ENCODE data around the gene ADAMTSL1.
"Not testable (repeated sequence)": the region's sequence is repeated elsewhere in the genome, so short reads cannot be mapped to it uniquely, and the experiment has no call there.

Gene ADAMTSL1

GRCh38 chr9:18926513-18926912 lies 452.6 kb downstream of the ADAMTSL1 start:
- no peak for TF ChIP-seq EZH2 (IDR thresholded peaks at IDR 0.05; ENCODE audit: borderline replicate concordance, low read depth, low read length, severe bottlenecking)
- no peak for TF ChIP-seq CTCF (IDR thresholded peaks at IDR 0.05; ENCODE audit: borderline replicate concordance, extremely low read depth, low read length, poor library complexity, severe bottlenecking)
- no peak for DNase-seq
- Histone ChIP-seq H4K20me1 (ENCODE audit: insufficient read depth, low read length) (no peaks in the 10 kb centered on the region), H3K4me3 (ENCODE audit: low read depth in 1 of 2, low read length in 2 of 2) (no peak overlapping the region), H3K4me2 (ENCODE audit: insufficient read depth, low read length) (no peak overlapping the region), H3K36me3 (ENCODE audit: insufficient read depth, low read length) (no peaks in the 10 kb centered on the region), H3K27ac (ENCODE audit: low read length) (no peak overlapping the region), H3K27me3 (ENCODE audit: insufficient read depth, low read length, poor library complexity) (no peaks in the 10 kb centered on the region), H2AFZ (ENCODE audit: low read depth, low read length) (no peak overlapping the region), H3K9ac (ENCODE audit: low read depth, low read length) (no peak overlapping the region), H3K4me1 (ENCODE audit: insufficient read depth, low read length) (no peaks in the 10 kb centered on the region), H3K9me3 (ENCODE audit: insufficient read depth, low read length, severe bottlenecking) (no peaks in the 10 kb centered on the region), H3K79me2 (ENCODE audit: insufficient read depth, low read length) (no peaks in the 10 kb centered on the region)
- ATAC-seq (ENCODE audit: insufficient read depth, low read depth), result no peak

GRCh38 chr9:18928711-18929110 lies 454.8 kb downstream of the ADAMTSL1 start:
- H3K9me3 ChIP-seq (ENCODE audit: insufficient read depth, low read length, severe bottlenecking), result no peaks in the 10 kb centered on the region
- TF ChIP-seq CTCF (IDR thresholded peaks at IDR 0.05; ENCODE audit: borderline replicate concordance, extremely low read depth, low read length, poor library complexity, severe bottlenecking), result no peak
- TF ChIP-seq EZH2 (IDR thresholded peaks at IDR 0.05; ENCODE audit: borderline replicate concordance, low read depth, low read length, severe bottlenecking), result no peak
- H3K4me2 ChIP-seq (ENCODE audit: insufficient read depth, low read length), result no peak overlapping the region
- H2AFZ ChIP-seq (ENCODE audit: low read depth, low read length), result no peak overlapping the region
- H3K79me2 ChIP-seq (ENCODE audit: insufficient read depth, low read length), result no peaks in the 10 kb centered on the region
- H3K4me1 ChIP-seq (ENCODE audit: insufficient read depth, low read length), result no peaks in the 10 kb centered on the region
- H3K4me3 ChIP-seq (ENCODE audit: low read depth in 1 of 2, low read length in 2 of 2), result no peak overlapping the region
- no peak overlapping the region for H3K27ac ChIP-seq (ENCODE audit: low read length)
- DNase-seq (no peak), ATAC-seq (ENCODE audit: insufficient read depth, low read depth) (no peak)
- no peaks in the 10 kb centered on the region for H4K20me1 ChIP-seq (ENCODE audit: insufficient read depth, low read length)
- H3K27me3 ChIP-seq (ENCODE audit: insufficient read depth, low read length, poor library complexity), result no peaks in the 10 kb centered on the region
- H3K36me3 ChIP-seq (ENCODE audit: insufficient read depth, low read length), result no peaks in the 10 kb centered on the region
- H3K9ac ChIP-seq (ENCODE audit: low read depth, low read length), result no peak overlapping the region

- not testable (repeated sequence) for H3K9ac ChIP-seq (ENCODE audit: low read depth, low read length); H4K20me1 ChIP-seq (ENCODE audit: insufficient read depth, low read length); DNase-seq; H3K4me3 ChIP-seq (ENCODE audit: low read depth in 1 of 2, low read length in 2 of 2); H3K27ac ChIP-seq (ENCODE audit: low read length); H3K4me1 ChIP-seq (ENCODE audit: insufficient read depth, low read length); H3K79me2 ChIP-seq (ENCODE audit: insufficient read depth, low read length); H3K36me3 ChIP-seq (ENCODE audit: insufficient read depth, low read length); H3K9me3 ChIP-seq (ENCODE audit: insufficient read depth, low read length, severe bottlenecking); H2AFZ ChIP-seq (ENCODE audit: low read depth, low read length); ATAC-seq (ENCODE audit: insufficient read depth, low read depth); H3K4me2 ChIP-seq (ENCODE audit: insufficient read depth, low read length); H3K27me3 ChIP-seq (ENCODE audit: insufficient read depth, low read length, poor library complexity)
Observed at GRCh38 chr9:18930611-18931010, 456.7 kb downstream of the ADAMTSL1 start.

GRCh38 chr9:18935541-18935940 lies 461.6 kb downstream of the ADAMTSL1 start:
- H3K27me3 ChIP-seq (ENCODE audit: insufficient read depth, low read length, poor library complexity), result peaks cover 4% of the 10 kb centered on the region
- no peaks in the 10 kb centered on the region for H3K79me2 ChIP-seq (ENCODE audit: insufficient read depth, low read length)
- TF ChIP-seq EZH2 (IDR thresholded peaks at IDR 0.05; ENCODE audit: borderline replicate concordance, low read depth, low read length, severe bottlenecking), result no peak
- no peak for TF ChIP-seq CTCF (IDR thresholded peaks at IDR 0.05; ENCODE audit: borderline replicate concordance, extremely low read depth, low read length, poor library complexity, severe bottlenecking)
- no peak overlapping the region for H3K27ac ChIP-seq (ENCODE audit: low read length)
- no peaks in the 10 kb centered on the region for H3K36me3 ChIP-seq (ENCODE audit: insufficient read depth, low read length)
- H3K4me1 ChIP-seq (ENCODE audit: insufficient read depth, low read length), result no peaks in the 10 kb centered on the region
- H3K4me2 ChIP-seq (ENCODE audit: insufficient read depth, low read length), result no peak overlapping the region
- H4K20me1 ChIP-seq (ENCODE audit: insufficient read depth, low read length), result no peaks in the 10 kb centered on the region
- H3K9ac ChIP-seq (ENCODE audit: low read depth, low read length), result no peak overlapping the region
- no peak overlapping the region for H3K4me3 ChIP-seq (ENCODE audit: low read depth in 1 of 2, low read length in 2 of 2)
- no peak overlapping the region for H2AFZ ChIP-seq (ENCODE audit: low read depth, low read length)
- DNase-seq, result no peak
- H3K9me3 ChIP-seq (ENCODE audit: insufficient read depth, low read length, severe bottlenecking), result no peaks in the 10 kb centered on the region
- ATAC-seq (ENCODE audit: insufficient read depth, low read depth), result no peak

Measured in DND-41 (cell line).